PC-3 (cell line): Measurements from ENCODE around the gene FOXO1. TPM values are rescaled to one million over a fixed set of nuclear protein-coding genes. Genes with fewer than 3 reads are reported as not detected.

Experiments
- ATAC-seq: fragments of 200-7000 bp; cut with Tn5 transposase; 2 replicates; pipeline ENCODE4 v1.9.1; 2020; ENCODE audit warnings: mild to moderate bottlenecking, moderate library complexity
- BruUV-seq: library from RNA; stranded (reverse); fragments of 400-500 nt; replicated peaks from 2 replicates; lab custom pipeline; 2021; lab: Mats Ljungman, UMichigan
- CTCF ChIA-PET: fragments of 300-600 bp; sonication (Branson Sonifier 250); formaldehyde crosslinking; loops from one replicate; lab custom pipeline; 2022; ENCODE audit warnings: antibody characterized with exemption; lab: Charles Lee
- POLR2A ChIA-PET: fragments of 300-600 bp; sonication (Branson Sonifier 250); formaldehyde crosslinking; loops from one replicate; lab custom pipeline; 2022; ENCODE audit warnings: antibody characterized with exemption; ENCODE audit not compliant: unreplicated experiment; lab: Charles Lee
- DNase-seq: peaks from one replicate; pipeline ENCODE4 v3.0.0-alpha.2; 2015
- H2AFZ ChIP-seq: fragments of 300-600 bp; sonication (generic); 2 replicates; pipeline ENCODE4 v1.6.0; 2016; ENCODE audit warnings: antibody characterized with exemption, low read length
- H3F3A ChIP-seq: fragments of 300-600 bp; sonication (generic); one replicate; pipeline ENCODE4 v1.6.0; 2017; ENCODE audit warnings: antibody characterized with exemption, low read length, control low read depth, mild to moderate bottlenecking; ENCODE audit not compliant: unreplicated experiment
- H3K27ac ChIP-seq: fragments of 300-600 bp; sonication (generic); 2 replicates; pipeline ENCODE4 v1.5.1; 2016; ENCODE audit warnings: mild to moderate bottlenecking, low read length
- H3K27me3 ChIP-seq: fragments of 300-600 bp; sonication (generic); 2 replicates; pipeline ENCODE4 v1.6.1; 2016; ENCODE audit warnings: low read length, mixed read lengths
- H3K36me3 ChIP-seq: fragments of 300-600 bp; sonication (generic); 2 replicates; pipeline ENCODE4 v1.6.1; 2016; ENCODE audit warnings: low read depth, mixed run types, low read length, mixed read lengths
- H3K4me1 ChIP-seq: fragments of 300-600 bp; sonication (generic); 2 replicates; pipeline ENCODE4 v1.5.1; 2016; ENCODE audit warnings: low read length; ENCODE audit not compliant: insufficient read depth
- H3K4me2 ChIP-seq: fragments of 300-600 bp; sonication (generic); 2 replicates; pipeline ENCODE4 v1.6.0; 2016; ENCODE audit warnings: low read length
- H3K4me3 ChIP-seq: fragments of 300-600 bp; sonication (generic); 2 replicates; pipeline ENCODE4 v1.5.1; 2016; ENCODE audit warnings: mild to moderate bottlenecking, low read length, mixed read lengths
- H3K79me2 ChIP-seq: fragments of 300-600 bp; sonication (generic); 2 replicates; pipeline ENCODE4 v1.6.1; 2017; ENCODE audit warnings: low read length, mixed read lengths
- H3K9ac ChIP-seq: fragments of 300-600 bp; sonication (generic); 2 replicates; pipeline ENCODE4 v1.6.0; 2016; ENCODE audit warnings: mild to moderate bottlenecking, low read length
- H3K9me2 ChIP-seq: fragments of 300-600 bp; sonication (generic); replicated peaks from 2 replicates; pipeline ENCODE4 v1.6.1; 2016; ENCODE audit warnings: mixed run types, low read length, mixed read lengths
- H3K9me3 ChIP-seq: fragments of 300-600 bp; sonication (generic); 2 replicates; pipeline ENCODE4 v1.6.1; 2016; ENCODE audit warnings: low read length, mixed read lengths
- H4K20me1 ChIP-seq: fragments of 300-600 bp; sonication (generic); 2 replicates; pipeline ENCODE4 v1.6.1; 2016; ENCODE audit warnings: low read length, mixed read lengths
- EZH2 ChIP-seq: fragments of 300-600 bp; sonication (generic); IDR thresholded peaks from one replicate; pipeline ENCODE4 v1.6.1; 2017; ENCODE audit warnings: antibody characterized with exemption, mild to moderate bottlenecking, low read length; ENCODE audit not compliant: unreplicated experiment
- EZH2phosphoT487 ChIP-seq: fragments of 300-600 bp; sonication (generic); IDR thresholded peaks from 2 replicates; pipeline ENCODE4 v1.6.1; 2018; ENCODE audit warnings: mild to moderate bottlenecking, antibody characterized with exemption, low read length, borderline replicate concordance
- intact Hi-C: fragments of 100-400 bp; cut with micrococcal nuclease; formaldehyde crosslinking; loops from 2 replicates; pipeline ENCODE4 v1.9.0; 2023
- total RNA-seq: library from RNA; depleted of rRNA; stranded (reverse); fragments of >200 nt; gene quantifications from 2 replicates; pipeline ENCODE4 v1.2.3, GENCODE V29; 2014
- TF ChIP-seq, protein P1 (sequence below): fragments of 300-600 bp; sonication (generic); conservative IDR thresholded peaks from 2 replicates; pipeline ENCODE4 v1.5.1; 2017; ENCODE audit warnings: antibody characterized with exemption, low read depth, mild to moderate bottlenecking, low read length

FOXO1 gene
- total RNA-seq, 1 experiment from 2014 or later, result 2.7 TPM

DNA sequence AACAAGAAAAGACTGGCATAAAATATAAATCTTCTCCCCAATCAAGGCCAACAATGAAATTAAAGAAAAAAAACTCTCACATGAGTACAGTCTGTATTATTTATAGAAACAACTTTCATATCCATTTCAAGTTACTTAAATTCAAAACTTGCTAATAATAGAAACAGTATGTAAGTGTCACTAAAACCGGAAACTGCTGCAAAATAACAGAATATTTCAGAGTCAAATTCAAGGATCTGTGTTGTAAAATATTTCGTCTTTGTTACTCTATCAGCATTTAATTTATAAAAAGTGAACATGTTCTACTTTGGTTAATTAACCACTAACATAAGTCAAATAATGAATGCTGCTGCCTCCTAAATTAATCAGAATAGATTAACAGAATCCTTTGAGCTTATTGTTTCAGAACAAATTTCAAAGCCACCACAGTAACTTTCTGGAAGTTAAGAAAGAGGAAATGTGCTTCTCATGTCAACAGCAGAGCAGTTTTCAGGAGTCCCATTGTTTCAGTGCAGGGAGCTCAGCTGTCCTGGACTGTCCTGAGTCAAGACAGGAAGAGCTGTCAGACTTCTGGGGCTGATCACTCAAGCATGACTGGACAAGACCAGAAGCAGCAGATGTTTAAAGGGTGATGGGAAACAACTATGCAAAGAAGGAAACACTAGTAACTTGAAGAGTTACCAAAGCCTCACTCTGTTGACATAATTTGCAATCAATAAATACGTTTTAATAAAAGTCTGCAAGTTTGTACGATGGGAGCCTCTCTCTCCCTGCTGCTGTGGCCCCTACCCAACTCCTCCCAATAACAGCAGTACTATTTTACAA is 76.9 kb downstream of the FOXO1 start:
- no peak for TF ChIP-seq EZH2
- TF ChIP-seq EZH2phosphoT487, result no peak
- TF ChIP-seq, protein P1, sequence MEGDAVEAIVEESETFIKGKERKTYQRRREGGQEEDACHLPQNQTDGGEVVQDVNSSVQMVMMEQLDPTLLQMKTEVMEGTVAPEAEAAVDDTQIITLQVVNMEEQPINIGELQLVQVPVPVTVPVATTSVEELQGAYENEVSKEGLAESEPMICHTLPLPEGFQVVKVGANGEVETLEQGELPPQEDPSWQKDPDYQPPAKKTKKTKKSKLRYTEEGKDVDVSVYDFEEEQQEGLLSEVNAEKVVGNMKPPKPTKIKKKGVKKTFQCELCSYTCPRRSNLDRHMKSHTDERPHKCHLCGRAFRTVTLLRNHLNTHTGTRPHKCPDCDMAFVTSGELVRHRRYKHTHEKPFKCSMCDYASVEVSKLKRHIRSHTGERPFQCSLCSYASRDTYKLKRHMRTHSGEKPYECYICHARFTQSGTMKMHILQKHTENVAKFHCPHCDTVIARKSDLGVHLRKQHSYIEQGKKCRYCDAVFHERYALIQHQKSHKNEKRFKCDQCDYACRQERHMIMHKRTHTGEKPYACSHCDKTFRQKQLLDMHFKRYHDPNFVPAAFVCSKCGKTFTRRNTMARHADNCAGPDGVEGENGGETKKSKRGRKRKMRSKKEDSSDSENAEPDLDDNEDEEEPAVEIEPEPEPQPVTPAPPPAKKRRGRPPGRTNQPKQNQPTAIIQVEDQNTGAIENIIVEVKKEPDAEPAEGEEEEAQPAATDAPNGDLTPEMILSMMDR, result no peak
- Histone ChIP-seq H3K4me1 (peaks cover 24% of the 10 kb centered on the region), H2AFZ (no peak overlapping the region), H3K79me2 (peaks cover 31% of the 10 kb centered on the region), H3K27ac (no peak overlapping the region), H3K36me3 (no peaks in the 10 kb centered on the region), H4K20me1 (no peaks in the 10 kb centered on the region), H3K4me3 (no peak overlapping the region), H3K4me2 (no peak overlapping the region), H3K9me3 (no peaks in the 10 kb centered on the region), H3K9ac (no peak overlapping the region), H3K27me3 (no peaks in the 10 kb centered on the region), H3K9me2 (no peaks in the 10 kb centered on the region), H3F3A (no peaks in the 10 kb centered on the region)
- peak; percentile 61 for ATAC-seq
- POLR2A ChIA-PET, result no interaction called here
- DNase-seq, result peak; percentile 53
- no TSS peak for BruUV-seq
- intact Hi-C loops, result no loop called here
- CTCF ChIA-PET, result no interaction called here

DNA sequence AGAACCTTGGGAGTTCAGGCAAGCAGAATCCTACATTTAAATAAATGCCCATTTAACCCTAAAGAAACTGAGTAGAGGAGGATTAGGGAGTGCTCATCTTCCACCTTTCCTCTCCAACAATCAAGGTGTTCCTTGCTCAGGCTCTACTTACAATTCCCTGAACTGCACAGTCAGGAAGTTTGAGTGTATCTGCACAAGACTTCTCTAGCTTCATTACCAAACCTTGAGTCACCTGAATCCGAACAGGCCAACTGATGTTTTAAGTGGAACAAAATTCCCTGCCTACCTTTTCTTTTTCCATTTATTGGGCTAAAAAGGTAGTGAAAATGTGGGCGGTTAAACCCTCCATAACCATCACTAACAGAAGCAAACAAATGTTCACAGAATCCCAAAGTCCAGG is 78.3 kb downstream of the FOXO1 start:
- H3K27ac ChIP-seq, result no peak overlapping the region
- POLR2A ChIA-PET, result no interaction called here
- no peak overlapping the region for H3K9ac ChIP-seq
- no peaks in the 10 kb centered on the region for H4K20me1 ChIP-seq
- no TSS peak for BruUV-seq
- H3K36me3 ChIP-seq, result no peaks in the 10 kb centered on the region
- CTCF ChIA-PET, result no interaction called here
- intact Hi-C loops, result no loop called here
- H3K9me3 ChIP-seq, result no peaks in the 10 kb centered on the region
- no peak for DNase-seq
- no peaks in the 10 kb centered on the region for H3F3A ChIP-seq
- peaks cover 32% of the 10 kb centered on the region for H3K79me2 ChIP-seq
- TF ChIP-seq EZH2 (no peak), EZH2phosphoT487 (no peak)
- TF ChIP-seq, protein P1, result no peak
- no peak for ATAC-seq
- H3K27me3 ChIP-seq, result no peaks in the 10 kb centered on the region
- no peaks in the 10 kb centered on the region for H3K9me2 ChIP-seq
- peaks cover 24% of the 10 kb centered on the region for H3K4me1 ChIP-seq
- no peak overlapping the region for H2AFZ ChIP-seq
- H3K4me3 ChIP-seq, result no peak overlapping the region
- no peak overlapping the region for H3K4me2 ChIP-seq
